Liver (tissue), 9 donors: ENCODE data around the gene CHD5. TPM values are rescaled to one million over a fixed set of nuclear protein-coding genes. Genes with fewer than 3 reads are reported as not detected.
"Not testable (repeated sequence)": the region's sequence is repeated elsewhere in the genome, so short reads cannot be mapped to it uniquely, and the experiment has no call there.

ENCODE experiments used
- DNase-seq: peaks from one replicate; pipeline ENCODE4 v3.0.0-alpha.2; 2017; ENCODE audit warnings: low spot score
- H3K27ac ChIP-seq, 2 donors: one replicate each; pipeline ENCODE4 v1.7.0; 2013; ENCODE audit warnings: inconsistent platforms in 2 of 2, low read length in 2 of 2, control low read depth in 1 of 2, low read depth in 1 of 2, mild to moderate bottlenecking in 1 of 2
- H3K27me3 ChIP-seq, 4 donors: one replicate each; pipeline versions ENCODE4 v1.6.1 to v1.7.0; 2013; ENCODE audit warnings: low read length in 3 of 4, inconsistent platforms in 1 of 4, mild to moderate bottlenecking in 1 of 4, moderate library complexity in 1 of 4; ENCODE audit not compliant: control insufficient read depth in 4 of 4, insufficient read depth in 4 of 4
- H3K36me3 ChIP-seq, 4 donors: one replicate each; pipeline versions ENCODE4 v1.6.1 to v1.7.0; 2013; ENCODE audit warnings: low read length in 3 of 4, mild to moderate bottlenecking in 3 of 4, low read depth in 1 of 4, moderate library complexity in 1 of 4; ENCODE audit not compliant: control insufficient read depth in 4 of 4, insufficient read depth in 3 of 4
- H3K4me1 ChIP-seq, 4 donors: one replicate each; pipeline versions ENCODE4 v1.6.1 to v1.7.0; 2013; ENCODE audit warnings: low read length in 3 of 4, mild to moderate bottlenecking in 3 of 4, moderate library complexity in 1 of 4; ENCODE audit not compliant: control insufficient read depth in 4 of 4, insufficient read depth in 4 of 4
- H3K4me3 ChIP-seq, 3 donors: one replicate each; pipeline versions ENCODE4 v1.6.1 to v1.7.0; 2013; ENCODE audit warnings: low read length in 3 of 3, control low read depth in 1 of 3, low read depth in 1 of 3, mild to moderate bottlenecking in 1 of 3
- H3K9ac ChIP-seq, 2 donors: one replicate each; pipeline ENCODE4 v1.7.0; 2013; ENCODE audit warnings: low read length in 2 of 2, mild to moderate bottlenecking in 2 of 2, moderate library complexity in 2 of 2, control low read depth in 1 of 2, low read depth in 1 of 2
- H3K9me3 ChIP-seq, 4 donors: one replicate each; pipeline versions ENCODE4 v1.6.1 to v1.7.0; 2013; ENCODE audit warnings: low read length in 3 of 4; ENCODE audit not compliant: control insufficient read depth in 4 of 4
- EGR1 ChIP-seq, 2 donors: IDR thresholded peaks; 2 replicates each; pipeline ENCODE4 v1.6.1; 2016 to 2018; ENCODE audit warnings: antibody characterized with exemption in 2 of 2, low read depth in 2 of 2
- FOXA1 ChIP-seq: IDR thresholded peaks from 2 replicates; pipeline ENCODE4 v1.6.1; 2016; ENCODE audit warnings: antibody characterized with exemption
- FOXA2 ChIP-seq: IDR thresholded peaks from 2 replicates; pipeline ENCODE4 v1.6.1; 2016; ENCODE audit warnings: antibody characterized with exemption
- GABPA ChIP-seq, 2 donors: IDR thresholded peaks in 1 of 2; conservative IDR thresholded peaks in 1 of 2; 2 replicates each; pipeline ENCODE4 v1.6.1; 2016; ENCODE audit warnings: antibody characterized with exemption in 2 of 2, mild to moderate bottlenecking in 1 of 2, moderate library complexity in 1 of 2
- HNF4A ChIP-seq, 2 donors: conservative IDR thresholded peaks; 2 replicates each; pipeline ENCODE4 v1.6.1; 2016; ENCODE audit warnings: antibody characterized with exemption in 2 of 2, mild to moderate bottlenecking in 2 of 2
- HNF4G ChIP-seq: IDR thresholded peaks from 2 replicates; pipeline ENCODE4 v1.6.1; 2016; ENCODE audit warnings: antibody characterized with exemption
- JUND ChIP-seq, 2 donors: IDR thresholded peaks; 2 replicates each; pipeline ENCODE4 v1.6.1; 2016; ENCODE audit warnings: antibody characterized with exemption in 2 of 2
- NR2F2 ChIP-seq: IDR thresholded peaks from 2 replicates; pipeline ENCODE4 v1.6.1; 2016; ENCODE audit warnings: antibody characterized with exemption
- RAD21 ChIP-seq, 2 donors: IDR thresholded peaks; 2 replicates each; pipeline ENCODE4 v1.6.1; 2016; ENCODE audit warnings: antibody characterized with exemption in 2 of 2, mild to moderate bottlenecking in 2 of 2
- RXRA ChIP-seq, 2 donors: IDR thresholded peaks; 2 replicates each; pipeline ENCODE4 v1.6.1; 2017 to 2018; ENCODE audit warnings: antibody characterized with exemption in 2 of 2, mild to moderate bottlenecking in 1 of 2
- SP1 ChIP-seq: IDR thresholded peaks from 2 replicates; pipeline ENCODE4 v1.6.1; 2018; ENCODE audit warnings: antibody characterized with exemption, mild to moderate bottlenecking
- TAF1 ChIP-seq: conservative IDR thresholded peaks from 2 replicates; pipeline ENCODE4 v1.6.1; 2016; ENCODE audit warnings: antibody characterized with exemption, mild to moderate bottlenecking
- YY1 ChIP-seq: IDR thresholded peaks from 2 replicates; pipeline ENCODE4 v1.6.1; 2016; ENCODE audit warnings: antibody characterized with exemption, mild to moderate bottlenecking
- WGBS: extraction: QIAGEN DNeasy Blood & Tissue Kit; methylation state at CpG from one replicate; pipeline ENCODE4 v1.1.7; 2013; 5-methylcytosine and 5-hydroxymethylcytosine counted together
- polyA plus RNA-seq, 2 donors: library from polyadenylated mRNA; stranded (reverse) in 1 of 2; unstranded in 1 of 2; fragments of 200-250 nt in 1 of 2; fragments of >200 nt in 1 of 2; fragmentation: Nextera tagmentation in 1 of 2; extraction: Ambion mirVana in 1 of 2; gene quantifications; one replicate each; pipeline versions ENCODE4 v1.2.1 to v1.2.3, GENCODE V29; 2013 to 2015
- total RNA-seq, 2 donors: library from RNA; depleted of rRNA; stranded (reverse); fragments of >200 nt; gene quantifications; one replicate each; pipeline ENCODE4 v1.2.3, GENCODE V29; 2014
- TF ChIP-seq, protein P1 (sequence below): IDR thresholded peaks from 2 replicates; pipeline ENCODE4 v1.6.1; 2016; ENCODE audit warnings: antibody characterized with exemption, mild to moderate bottlenecking
- TF ChIP-seq, protein P2 (sequence below): IDR thresholded peaks from 2 replicates; pipeline ENCODE4 v1.6.1; 2016; ENCODE audit warnings: antibody characterized with exemption
- TF ChIP-seq, protein P3 (sequence below): IDR thresholded peaks from 2 replicates; pipeline ENCODE4 v1.6.1; 2016; ENCODE audit warnings: antibody characterized with exemption
- TF ChIP-seq, protein P4 (sequence below): IDR thresholded peaks from 2 replicates; pipeline ENCODE4 v1.6.1; 2016; ENCODE audit warnings: antibody characterized with exemption
- TF ChIP-seq, protein P5 (sequence below): fragments of 150-350 bp; IDR thresholded peaks from 2 replicates; pipeline ENCODE4 v1.5.1; 2017; ENCODE audit warnings: improper control_type of control experiment, low read depth, low read length; ENCODE audit not compliant: missing input control
- donor health status: healthy.
- donor health status: healthy.
- donor health status: healthy.
- donor health status: healthy.
- donor health status: healthy.

CHD5 gene
- total and polyA plus RNA-seq, 4 donors = under 0.01 to 0.08 TPM; not detected in 2

DNA sequence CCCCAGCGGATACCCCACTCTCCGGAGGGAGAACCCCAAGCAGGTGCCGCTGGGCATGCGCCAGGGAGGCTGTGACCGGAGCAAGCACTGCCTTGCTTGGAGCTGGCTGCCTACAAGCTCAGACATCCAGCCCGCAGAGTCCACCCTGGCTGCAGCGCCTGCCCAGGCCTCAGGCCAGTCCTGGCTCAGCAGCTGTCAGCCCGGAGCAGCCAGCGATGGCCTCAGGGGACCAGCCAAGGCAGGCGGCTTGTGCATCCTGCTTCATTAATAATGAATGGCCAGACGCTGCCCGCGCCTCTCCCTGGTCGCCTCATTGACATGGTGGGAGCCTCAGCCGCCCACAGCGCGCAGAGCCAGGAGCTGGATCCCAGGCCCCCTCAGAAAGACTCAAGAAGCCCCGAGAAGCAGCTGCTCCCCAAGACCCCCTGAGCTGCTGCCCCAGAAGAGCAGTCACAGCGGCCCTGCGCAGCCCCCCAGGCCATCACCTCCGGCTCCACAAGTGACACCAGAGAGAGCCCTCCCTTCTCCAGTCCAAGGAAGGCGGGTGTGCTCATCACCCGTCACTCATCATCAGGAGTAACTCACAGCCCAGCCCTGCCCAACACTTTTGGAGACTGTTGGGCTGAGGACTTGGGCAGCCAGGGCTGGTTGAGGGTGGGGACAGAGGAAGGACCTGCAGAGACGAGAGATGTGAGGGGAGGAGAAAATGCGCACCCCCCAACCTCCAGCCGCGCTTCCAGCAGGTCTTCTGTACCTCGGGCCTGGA lies 114.8 kb downstream of the CHD5 start (continued):
- TF ChIP-seq, protein P1, sequence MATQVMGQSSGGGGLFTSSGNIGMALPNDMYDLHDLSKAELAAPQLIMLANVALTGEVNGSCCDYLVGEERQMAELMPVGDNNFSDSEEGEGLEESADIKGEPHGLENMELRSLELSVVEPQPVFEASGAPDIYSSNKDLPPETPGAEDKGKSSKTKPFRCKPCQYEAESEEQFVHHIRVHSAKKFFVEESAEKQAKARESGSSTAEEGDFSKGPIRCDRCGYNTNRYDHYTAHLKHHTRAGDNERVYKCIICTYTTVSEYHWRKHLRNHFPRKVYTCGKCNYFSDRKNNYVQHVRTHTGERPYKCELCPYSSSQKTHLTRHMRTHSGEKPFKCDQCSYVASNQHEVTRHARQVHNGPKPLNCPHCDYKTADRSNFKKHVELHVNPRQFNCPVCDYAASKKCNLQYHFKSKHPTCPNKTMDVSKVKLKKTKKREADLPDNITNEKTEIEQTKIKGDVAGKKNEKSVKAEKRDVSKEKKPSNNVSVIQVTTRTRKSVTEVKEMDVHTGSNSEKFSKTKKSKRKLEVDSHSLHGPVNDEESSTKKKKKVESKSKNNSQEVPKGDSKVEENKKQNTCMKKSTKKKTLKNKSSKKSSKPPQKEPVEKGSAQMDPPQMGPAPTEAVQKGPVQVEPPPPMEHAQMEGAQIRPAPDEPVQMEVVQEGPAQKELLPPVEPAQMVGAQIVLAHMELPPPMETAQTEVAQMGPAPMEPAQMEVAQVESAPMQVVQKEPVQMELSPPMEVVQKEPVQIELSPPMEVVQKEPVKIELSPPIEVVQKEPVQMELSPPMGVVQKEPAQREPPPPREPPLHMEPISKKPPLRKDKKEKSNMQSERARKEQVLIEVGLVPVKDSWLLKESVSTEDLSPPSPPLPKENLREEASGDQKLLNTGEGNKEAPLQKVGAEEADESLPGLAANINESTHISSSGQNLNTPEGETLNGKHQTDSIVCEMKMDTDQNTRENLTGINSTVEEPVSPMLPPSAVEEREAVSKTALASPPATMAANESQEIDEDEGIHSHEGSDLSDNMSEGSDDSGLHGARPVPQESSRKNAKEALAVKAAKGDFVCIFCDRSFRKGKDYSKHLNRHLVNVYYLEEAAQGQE = no peak
- TF ChIP-seq HNF4G (no peak), RAD21 (IDR thresholded peaks at IDR 0.05) (no peak), YY1 (no peak)

DNA sequence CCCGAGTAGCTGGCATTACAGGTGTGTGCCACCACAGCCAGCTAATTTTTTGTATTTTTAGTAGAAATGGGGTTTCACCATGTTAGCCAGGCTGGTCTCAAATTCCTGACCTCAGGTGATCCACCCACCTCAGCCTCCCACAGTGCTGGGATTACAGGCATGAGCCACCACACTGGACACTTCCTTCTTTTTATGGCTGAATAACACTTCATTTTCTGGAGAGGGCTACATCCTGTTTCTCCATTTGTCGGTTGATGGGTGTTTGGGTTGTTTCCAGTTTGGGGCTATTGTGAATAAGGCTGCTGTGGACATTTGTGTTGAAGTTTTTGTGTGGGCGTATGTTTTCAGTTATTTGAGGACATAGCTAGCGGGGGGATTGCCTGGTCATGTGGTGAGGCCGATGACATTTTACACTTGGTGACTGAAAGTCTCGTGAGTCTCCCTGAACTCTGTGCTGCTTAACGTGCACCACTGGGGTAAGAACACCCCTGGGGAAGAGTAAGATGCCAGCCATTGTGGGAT lies 116.5 kb downstream of the CHD5 start:
- H3K27ac ChIP-seq, H3K9me3 ChIP-seq, H3K4me1 ChIP-seq, H3K4me3 ChIP-seq, H3K36me3 ChIP-seq, H3K9ac ChIP-seq, H3K27me3 ChIP-seq, DNase-seq: not testable (repeated sequence)
- WGBS = 81% methylated on average over 7 of the region's 7 CpGs

DNA sequence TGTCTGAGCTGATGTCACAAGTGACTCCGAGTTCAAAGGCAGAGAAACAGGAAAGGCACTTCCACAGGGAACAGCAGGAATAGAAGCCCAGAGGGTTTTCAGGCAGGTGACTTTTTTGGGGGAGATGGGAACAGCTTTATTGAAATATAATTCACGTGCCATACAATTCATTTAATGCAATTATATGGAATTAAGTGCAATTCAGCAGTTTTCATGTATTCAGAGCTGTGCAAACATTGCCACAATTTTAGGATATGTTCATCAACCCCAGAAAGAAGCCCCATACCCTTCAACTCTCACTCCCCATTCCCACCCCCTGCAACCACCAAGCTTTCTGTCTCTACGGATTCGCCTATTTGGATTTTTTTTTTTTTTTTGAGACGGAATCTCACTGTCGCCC lies 117.5 kb downstream of the CHD5 start:
- 90% methylated on average over 6 of the region's 6 CpGs for WGBS
- Histone ChIP-seq H3K27ac (no peak overlapping the region), H3K9ac (no peak overlapping the region), H3K9me3 (no peaks in the 10 kb centered on the region), H3K4me3 (no peak overlapping the region), H3K4me1 (peaks cover 0 to 3% (median 0%) of the 10 kb centered on the region in 4 donors), H3K36me3 (no peaks in the 10 kb centered on the region), H3K27me3 (peaks cover 0 to 4% (median 0%) of the 10 kb centered on the region in 4 donors)
- DNase-seq = no peak
- no peak for TF ChIP-seq HNF4G
- no peak for TF ChIP-seq FOXA1
- no peak for TF ChIP-seq FOXA2
- no peak for TF ChIP-seq SP1
- no peak for TF ChIP-seq GABPA (IDR thresholded peaks at IDR 0.05 in 1 of 2, conservative IDR thresholded peaks at IDR 0.05 in 1 of 2)
- no peak for TF ChIP-seq TAF1
- no peak for TF ChIP-seq EGR1 (IDR thresholded peaks at IDR 0.05; ENCODE audit: low read depth in 2 of 2)
- TF ChIP-seq, protein P1 = no peak
- TF ChIP-seq, protein P2, sequence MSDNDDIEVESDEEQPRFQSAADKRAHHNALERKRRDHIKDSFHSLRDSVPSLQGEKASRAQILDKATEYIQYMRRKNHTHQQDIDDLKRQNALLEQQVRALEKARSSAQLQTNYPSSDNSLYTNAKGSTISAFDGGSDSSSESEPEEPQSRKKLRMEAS = no peak
- no peak for TF ChIP-seq NR2F2
- TF ChIP-seq, protein P3, sequence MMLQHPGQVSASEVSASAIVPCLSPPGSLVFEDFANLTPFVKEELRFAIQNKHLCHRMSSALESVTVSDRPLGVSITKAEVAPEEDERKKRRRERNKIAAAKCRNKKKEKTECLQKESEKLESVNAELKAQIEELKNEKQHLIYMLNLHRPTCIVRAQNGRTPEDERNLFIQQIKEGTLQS = no peak
- no peak for TF ChIP-seq YY1
- no peak for TF ChIP-seq HNF4A (conservative IDR thresholded peaks at IDR 0.05)
- TF ChIP-seq JUND (IDR thresholded peaks at IDR 0.05) = no peak
- TF ChIP-seq RAD21 (IDR thresholded peaks at IDR 0.05) = no peak
- TF ChIP-seq, protein P4, sequence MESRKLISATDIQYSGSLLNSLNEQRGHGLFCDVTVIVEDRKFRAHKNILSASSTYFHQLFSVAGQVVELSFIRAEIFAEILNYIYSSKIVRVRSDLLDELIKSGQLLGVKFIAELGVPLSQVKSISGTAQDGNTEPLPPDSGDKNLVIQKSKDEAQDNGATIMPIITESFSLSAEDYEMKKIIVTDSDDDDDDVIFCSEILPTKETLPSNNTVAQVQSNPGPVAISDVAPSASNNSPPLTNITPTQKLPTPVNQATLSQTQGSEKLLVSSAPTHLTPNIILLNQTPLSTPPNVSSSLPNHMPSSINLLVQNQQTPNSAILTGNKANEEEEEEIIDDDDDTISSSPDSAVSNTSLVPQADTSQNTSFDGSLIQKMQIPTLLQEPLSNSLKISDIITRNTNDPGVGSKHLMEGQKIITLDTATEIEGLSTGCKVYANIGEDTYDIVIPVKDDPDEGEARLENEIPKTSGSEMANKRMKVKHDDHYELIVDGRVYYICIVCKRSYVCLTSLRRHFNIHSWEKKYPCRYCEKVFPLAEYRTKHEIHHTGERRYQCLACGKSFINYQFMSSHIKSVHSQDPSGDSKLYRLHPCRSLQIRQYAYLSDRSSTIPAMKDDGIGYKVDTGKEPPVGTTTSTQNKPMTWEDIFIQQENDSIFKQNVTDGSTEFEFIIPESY = no peak
- TF ChIP-seq RXRA (IDR thresholded peaks at IDR 0.05) = no peak
- TF ChIP-seq, protein P5, sequence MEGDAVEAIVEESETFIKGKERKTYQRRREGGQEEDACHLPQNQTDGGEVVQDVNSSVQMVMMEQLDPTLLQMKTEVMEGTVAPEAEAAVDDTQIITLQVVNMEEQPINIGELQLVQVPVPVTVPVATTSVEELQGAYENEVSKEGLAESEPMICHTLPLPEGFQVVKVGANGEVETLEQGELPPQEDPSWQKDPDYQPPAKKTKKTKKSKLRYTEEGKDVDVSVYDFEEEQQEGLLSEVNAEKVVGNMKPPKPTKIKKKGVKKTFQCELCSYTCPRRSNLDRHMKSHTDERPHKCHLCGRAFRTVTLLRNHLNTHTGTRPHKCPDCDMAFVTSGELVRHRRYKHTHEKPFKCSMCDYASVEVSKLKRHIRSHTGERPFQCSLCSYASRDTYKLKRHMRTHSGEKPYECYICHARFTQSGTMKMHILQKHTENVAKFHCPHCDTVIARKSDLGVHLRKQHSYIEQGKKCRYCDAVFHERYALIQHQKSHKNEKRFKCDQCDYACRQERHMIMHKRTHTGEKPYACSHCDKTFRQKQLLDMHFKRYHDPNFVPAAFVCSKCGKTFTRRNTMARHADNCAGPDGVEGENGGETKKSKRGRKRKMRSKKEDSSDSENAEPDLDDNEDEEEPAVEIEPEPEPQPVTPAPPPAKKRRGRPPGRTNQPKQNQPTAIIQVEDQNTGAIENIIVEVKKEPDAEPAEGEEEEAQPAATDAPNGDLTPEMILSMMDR = no peak
